CD4-positive, alpha-beta T cell treated with Interleukin-4 for 4 hours (primary cell): ENCODE measurements around the gene TTC3.

Source experiments
- DNase-seq: peaks from one replicate; pipeline ENCODE4 v3.0.0-alpha.2; 2020

The TTC3 gene

GRCh38 chr21:37227071-37228002 is 154.3 kb downstream of the TTC3 start:
- no peak for DNase-seq

GRCh38 chr21:37228003-37228400 is 154.9 kb downstream of the TTC3 start:
- no peak for DNase-seq

GRCh38 chr21:37230632-37231248 is 157.7 kb downstream of the TTC3 start:
- DNase-seq = no peak

DNA sequence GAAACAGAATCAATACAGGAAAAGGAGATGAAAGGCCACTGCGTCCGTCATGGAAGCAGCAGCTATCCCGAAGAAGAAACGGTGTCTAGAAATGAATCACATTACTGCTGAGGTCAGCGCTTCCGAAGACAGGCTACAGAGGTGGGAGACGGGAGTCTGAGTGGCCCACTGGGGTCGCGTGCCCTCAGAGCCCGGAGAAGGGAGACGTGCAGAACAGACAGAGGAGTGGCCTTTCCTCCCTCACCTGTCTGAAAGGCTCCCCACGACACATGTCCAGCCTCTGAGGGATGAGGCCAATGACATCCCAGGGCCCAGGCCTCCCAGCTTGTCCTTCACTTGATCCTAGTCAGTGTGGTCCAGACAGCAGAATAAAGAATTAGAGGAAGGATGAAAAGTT is 158.2 kb downstream of the TTC3 start:
- no peak for DNase-seq

- DNase-seq = no peak
These were observed 158.6 kb downstream of the TTC3 start for GRCh38 chr21:37231671-37232070.

- no peak for DNase-seq
These were observed 159.4 kb downstream of the TTC3 start for GRCh38 chr21:37232274-37233018.

GRCh38 chr21:37233551-37234146 is 160.6 kb downstream of the TTC3 start:
- no peak for DNase-seq

DNA sequence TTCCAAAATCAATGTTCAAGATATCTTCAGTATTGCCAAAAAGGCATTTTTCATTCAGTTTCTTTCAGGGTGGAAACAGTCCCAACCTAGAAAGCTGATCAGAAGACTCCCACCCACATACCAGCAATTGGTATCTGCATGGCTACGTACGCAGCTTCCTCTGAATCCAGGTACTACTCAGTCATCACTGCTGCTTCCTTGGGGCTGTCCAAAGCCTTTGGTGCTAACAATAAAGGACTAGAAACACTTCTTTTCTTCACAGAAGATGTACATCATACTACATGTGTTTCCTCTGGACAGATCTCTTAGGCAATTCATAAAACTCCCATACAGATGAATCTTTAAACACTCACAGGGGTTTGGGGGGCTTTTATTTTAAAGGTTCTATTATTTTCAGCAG is 164.3 kb downstream of the TTC3 start:
- DNase-seq = no peak

DNA sequence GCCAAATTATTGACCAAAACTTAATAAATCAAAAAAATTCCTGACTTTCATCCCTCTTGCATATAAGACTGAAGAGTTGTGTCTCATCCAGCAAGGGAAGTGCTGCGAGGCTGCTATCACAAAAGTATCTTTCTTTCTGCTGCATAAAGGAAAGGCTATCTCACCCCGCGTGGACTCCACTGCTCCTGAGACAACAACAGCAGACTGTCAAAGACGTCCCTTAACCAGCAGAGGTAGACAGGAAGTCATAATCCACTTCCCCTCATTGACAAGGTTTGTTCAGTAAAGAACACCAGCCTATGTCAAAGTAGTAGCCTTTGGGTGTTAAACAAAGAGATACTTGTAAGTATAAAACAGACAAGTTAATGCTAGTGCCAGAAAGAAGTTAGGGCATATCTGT is 164.7 kb downstream of the TTC3 start:
- DNase-seq = no peak

- no peak for DNase-seq
These were observed 167.9 kb downstream of the TTC3 start for GRCh38 chr21:37240978-37241377.

- no peak for DNase-seq
These were observed 168.4 kb downstream of the TTC3 start for GRCh38 chr21:37241426-37241825.

- DNase-seq = no peak
These were observed 170.9 kb downstream of the TTC3 start for GRCh38 chr21:37243961-37244360.

DNA sequence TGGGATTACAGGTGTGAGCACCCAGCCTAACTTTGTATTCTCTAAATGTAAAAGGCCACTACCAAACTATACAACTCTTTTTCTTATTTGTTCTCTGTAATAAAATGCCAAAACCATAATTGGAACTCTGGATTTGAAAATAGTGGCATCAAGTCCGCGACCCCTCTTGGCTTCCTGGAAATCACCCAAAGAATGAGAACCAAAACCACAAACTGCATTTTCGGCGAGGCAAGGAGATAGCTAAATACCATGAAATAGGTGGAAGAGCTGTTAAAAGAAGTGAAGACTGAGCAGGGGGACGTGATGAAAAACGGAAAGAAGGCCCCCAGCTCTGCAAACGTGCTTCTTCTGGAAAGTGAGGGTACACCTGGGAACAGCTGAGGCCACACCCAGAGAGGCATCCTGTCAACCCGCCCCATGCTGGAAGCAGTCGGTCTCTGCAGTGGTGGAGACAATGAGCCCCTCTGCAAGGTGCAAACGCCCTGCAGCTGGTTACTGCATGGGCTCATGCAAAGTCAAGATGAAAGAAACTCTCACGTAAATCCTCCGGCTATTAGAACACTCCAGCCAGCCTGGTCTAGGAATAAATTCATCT is 171.5 kb downstream of the TTC3 start:
- DNase-seq = no peak

DNA sequence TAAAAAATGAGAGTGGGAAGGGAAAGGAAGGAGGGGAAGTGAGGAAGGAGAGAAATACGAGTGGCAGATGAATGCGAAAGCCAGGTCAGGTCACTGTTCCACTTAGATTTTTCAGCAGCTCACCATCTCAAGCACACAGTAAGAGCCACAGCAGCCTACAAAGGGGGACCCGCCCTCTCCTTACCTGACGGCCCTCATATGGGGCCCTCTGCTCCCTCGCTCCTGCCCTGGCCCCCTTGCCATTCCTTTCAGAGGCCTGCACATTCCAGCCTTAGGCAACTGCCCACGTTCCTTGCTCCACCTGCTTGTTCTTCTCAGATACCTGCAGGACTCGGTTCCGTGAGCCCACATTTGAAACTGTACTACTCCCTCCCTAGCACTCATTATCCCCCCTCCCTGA is 172.1 kb downstream of the TTC3 start:
- DNase-seq = no peak

GRCh38 chr21:37248298-37248697 is 175.2 kb downstream of the TTC3 start:
- DNase-seq = no peak

GRCh38 chr21:37249112-37249904 is 176.3 kb downstream of the TTC3 start:
- no peak for DNase-seq

DNA sequence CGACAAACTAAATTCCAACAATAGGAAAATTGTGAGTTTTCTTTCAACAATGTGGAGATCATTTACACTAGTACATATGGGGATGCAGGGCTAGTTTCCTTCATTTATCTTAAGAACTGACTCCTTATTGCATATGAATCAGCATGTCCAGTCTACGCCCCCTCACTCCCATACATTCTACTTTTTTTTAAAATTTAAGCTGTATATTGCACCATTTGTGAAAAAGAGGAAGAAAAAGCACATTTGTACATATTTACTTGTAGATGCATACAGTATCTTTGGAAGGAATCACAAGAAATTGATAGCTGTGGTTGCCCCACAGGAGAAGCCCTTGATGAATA is 178.2 kb downstream of the TTC3 start:
- no peak for DNase-seq
